GM19452 (cell line): Measurements from ENCODE around the gene NAGLU.

Experiments used
- ATAC-seq: cut with Tn5 transposase; IDR thresholded peaks from one replicate; pipeline ENCODE4 v1.9.1; 2021; ENCODE audit not compliant: unreplicated experiment

NAGLU gene

DNA sequence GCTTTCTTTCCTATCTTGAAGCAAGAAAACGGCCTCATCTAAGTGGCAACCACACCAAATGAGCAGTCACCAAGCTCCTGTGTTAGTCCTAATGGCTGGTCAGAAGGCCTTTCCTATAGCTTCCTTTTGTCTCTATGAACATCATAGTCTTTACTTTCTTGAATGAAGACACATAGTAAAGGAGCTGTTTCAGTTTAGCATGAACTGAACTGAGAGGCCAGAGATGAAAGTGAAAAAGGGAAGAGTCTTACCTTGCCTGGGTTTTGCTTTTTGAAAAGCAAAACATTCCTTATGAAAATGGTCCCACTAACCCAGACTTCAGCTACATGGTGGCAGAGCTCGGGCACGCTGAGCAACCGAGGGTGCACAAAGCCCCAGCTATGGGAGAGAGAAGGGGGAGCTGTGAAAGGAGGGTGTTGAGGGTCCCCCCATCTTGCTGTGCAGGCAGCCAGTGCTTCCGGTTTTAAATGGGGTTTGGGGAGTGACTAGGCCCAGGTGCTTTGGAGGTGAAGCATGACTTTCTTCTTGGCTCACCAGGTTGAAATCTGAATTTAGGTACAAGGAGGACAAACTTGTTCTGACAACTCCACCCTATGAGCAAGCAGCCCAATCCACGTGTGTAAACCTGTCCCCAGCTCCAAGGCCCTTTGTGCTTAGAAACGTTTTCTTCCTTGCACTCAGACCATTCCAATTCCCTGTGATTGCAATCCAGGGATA, 50.6 kb downstream of the NAGLU start:
- no peak for ATAC-seq

DNA sequence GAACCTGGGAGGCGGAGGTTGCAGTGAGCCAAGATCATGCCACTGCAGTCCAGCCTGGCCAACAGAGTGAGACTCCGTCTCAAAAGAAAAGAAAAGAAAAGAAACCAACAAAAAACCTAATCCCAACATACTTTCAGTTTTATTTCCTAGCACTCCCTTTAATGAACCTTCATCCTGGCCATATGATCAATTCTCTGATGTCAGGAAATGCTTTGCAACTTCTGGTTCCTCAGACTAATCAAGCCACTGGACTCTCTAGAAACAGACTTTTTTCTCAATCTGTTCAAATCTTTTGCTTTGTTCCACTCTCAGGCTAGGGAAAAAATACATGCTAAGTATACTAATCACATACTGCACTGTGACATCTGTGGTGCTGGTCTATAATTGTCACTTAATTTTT, 54.8 kb downstream of the NAGLU start:
- no peak for ATAC-seq

DNA sequence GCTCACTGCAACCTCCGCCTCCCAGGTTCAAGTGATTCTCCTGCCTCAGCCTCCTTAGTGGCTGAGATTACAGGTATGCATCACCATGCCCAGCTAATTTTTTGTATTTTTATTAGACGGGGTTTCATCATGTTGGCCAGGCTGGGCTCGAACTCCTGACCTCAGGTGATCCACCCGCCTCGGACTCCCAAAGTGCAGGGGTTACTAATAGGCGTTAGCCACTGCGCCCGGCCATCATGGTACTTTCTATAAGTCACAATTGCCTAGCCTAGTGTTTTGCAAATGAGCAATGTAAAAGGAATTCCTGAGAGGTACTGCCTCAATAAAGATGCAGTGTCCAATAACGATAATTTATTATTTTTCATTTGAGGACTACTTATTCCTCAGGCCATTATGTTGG, 55.4 kb downstream of the NAGLU start:
- ATAC-seq: no peak
